ENCODE measurements around the gene C1orf74.

C1orf74 gene

DNA sequence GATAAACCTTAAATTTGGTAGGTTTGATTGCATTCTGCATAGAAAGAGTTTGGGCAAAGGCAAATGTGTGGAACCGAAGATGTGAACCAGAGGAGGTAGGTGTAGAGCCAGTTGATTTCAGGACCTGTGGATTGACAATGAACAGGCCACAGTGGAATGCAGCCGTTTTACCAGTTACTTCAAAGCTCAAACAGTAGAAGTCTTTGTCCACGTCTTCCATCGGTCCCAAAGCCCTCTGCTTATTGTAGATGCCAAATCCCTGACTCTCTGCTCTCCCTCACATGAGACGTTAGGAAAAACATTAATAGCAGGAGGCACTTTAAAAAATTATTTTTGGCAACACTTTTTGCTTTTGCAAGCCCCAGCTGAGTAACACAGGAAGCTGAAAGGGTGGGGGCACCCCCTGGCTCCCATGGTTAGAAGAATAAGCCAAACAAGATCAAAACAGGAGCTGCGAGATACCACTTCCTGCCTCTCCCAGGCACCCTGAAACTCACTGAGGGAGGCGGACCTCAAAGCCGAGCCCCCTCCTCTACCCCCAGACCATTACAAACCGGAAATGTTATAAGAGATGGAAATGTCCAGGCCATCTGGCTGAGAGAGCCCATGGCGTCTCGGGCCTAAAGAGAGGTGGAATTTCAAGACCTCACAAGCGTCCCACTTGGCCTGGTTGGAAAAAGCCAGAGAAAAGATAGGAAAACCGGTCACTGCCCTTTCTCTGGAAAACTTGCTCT, 15.0 kb downstream of the C1orf74 start:
- DNase-seq, result no peak

DNA sequence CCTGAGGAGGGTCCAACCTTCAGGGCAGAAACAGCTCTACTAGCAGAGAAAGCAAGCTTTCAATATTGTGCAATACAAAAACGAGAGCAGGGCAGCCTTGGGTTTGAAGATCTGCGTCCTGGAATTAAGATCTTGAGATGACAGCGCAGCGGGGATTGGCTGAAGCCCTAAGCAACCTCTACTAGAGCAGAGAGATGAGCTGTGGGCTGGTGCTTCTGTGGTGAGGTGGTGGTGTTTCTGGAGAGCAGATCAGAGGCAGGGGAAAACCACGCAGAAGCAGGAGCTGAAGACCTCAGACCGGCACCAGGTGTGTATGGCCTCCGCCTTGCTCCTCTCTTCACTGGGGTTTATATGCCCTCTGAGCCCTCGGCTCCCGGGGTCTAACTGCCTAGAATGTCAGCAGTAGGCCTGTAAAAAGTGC, 16.0 kb downstream of the C1orf74 start:
- no peak for DNase-seq

DNA sequence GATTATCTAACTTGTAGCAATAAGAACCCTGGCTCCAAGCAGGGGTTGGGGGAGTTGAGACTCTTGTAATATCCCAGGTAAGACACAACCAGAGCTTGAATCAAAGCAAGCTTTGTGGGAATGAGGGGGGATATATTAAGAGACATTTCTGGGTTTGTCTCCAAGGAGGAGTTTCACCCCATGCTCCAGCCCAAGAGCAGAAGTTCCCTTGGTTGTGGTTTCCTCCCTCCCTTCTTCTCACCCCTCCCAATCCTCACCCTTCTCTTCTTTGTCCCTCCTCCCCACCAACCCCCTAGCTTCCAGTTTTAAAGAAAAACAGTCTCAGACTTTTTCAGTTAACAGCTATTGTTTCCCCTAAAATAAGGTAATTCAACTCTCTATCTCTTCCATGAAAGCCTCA, 16.7 kb downstream of the C1orf74 start:
- DNase-seq, result no peak

DNA sequence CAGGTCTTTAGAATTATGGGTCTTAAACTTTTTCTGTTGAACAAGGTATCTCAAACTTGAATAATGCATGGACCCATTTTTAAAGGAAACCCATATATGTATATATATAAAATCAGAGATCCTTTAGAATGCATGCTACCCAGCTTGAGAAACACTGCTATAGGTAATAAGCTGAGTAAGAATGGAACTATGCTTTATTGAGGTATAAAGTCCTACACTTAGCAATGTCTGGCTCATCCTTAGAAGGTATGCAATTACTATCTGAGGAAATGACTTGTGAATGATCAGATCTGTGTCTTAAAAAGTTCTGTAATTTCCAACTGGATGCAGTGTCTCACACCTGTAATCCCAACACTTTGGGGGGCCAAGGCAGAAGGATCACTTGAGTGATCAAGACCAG, 17.3 kb downstream of the C1orf74 start:
- no peak for DNase-seq

DNA sequence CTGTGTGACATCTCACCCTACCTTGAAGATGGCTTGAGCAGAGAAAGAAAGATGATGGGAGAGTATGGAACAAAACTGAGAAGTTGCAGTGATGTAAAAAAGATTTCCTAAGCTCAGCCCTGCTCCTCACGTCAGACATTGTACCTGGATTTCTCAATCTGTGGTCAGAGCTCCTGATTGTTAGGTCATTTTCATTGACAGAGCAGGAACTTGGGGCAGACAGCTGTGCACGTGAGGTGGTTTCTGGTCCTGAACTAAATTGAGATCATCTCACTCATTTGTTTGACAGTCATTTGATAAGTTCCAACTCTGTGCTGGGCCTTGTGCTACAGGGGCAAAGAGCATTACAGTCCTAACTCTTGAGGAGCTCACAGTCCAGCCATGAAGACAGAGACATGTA, 18.3 kb downstream of the C1orf74 start:
- no peak for DNase-seq

DNA sequence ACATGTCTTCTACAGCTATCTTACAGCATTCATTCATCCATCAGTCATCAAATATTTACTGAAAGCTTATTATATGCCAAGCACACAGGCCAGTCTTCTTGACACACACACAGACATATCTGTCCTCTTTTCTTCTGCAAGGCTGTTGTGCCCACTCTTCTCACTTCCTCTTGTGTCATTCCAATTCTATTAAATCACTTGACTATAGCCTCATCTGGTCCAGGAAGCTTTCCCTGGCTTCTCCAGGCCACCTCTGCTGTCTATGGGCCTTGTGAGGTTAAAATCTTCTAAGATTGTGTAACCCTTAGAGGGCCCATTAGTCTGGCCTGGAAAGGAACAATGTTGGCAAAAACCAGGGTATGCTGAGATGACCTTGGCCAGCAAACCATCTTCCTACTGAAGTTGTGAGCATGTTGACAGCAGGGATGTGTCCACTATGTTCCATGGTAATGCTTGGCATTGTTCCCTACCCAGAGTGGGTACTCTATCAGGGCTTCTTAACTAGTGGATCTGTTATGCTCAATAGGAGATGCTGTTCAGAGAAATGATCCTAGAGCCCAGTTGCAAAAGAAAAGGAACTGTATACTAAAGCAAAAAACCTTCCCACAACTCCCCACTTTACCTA, 23.2 kb downstream of the C1orf74 start:
- DNase-seq, result no peak

DNA sequence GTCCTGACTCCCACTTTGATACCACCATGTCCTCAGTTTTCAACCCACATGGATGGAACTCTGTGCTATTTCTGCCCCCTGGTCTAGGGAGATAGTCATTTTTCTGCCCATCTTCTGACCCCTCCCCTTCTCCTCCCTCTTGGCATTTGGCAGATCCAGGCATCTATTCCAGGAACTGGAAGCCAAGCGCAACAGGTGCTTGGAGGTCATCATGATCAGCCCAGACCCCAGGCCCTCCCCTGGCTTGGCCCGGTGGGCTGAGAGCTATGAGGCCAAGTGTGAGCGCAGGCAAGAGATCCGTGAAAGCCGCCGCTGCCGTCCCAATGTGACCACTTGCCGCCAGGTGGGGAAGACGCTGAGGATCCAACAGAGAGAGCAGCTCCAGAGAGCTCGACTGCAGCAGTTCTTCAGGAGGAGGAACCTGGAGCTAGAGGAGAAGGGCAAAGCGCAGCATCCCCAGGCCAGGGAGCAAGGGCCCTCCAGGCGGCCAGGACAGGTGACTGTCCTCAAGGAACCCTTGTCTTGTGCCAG, 24.5 kb downstream of the C1orf74 start:
- DNase-seq, result no peak

DNA sequence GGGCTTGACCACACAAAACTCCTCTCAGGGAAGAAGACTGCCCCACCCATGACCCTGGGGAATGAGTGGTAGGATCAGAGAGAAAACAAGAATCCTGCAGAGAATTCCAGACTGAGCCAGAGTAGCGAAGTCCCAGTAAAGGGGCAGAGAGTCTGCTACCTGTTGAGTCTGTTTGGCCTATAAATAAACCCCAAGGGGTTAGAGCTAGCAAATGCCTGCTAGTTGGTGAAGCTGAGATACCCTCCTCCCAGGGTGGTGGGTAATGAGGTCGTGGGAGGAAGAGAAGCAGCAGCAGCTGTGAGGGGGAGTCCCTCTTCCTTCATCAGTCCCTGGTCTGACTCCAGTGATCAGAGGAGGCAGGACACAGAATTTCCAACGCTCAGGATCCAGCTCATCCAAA, 26.0 kb downstream of the C1orf74 start:
- DNase-seq, result no peak

DNA sequence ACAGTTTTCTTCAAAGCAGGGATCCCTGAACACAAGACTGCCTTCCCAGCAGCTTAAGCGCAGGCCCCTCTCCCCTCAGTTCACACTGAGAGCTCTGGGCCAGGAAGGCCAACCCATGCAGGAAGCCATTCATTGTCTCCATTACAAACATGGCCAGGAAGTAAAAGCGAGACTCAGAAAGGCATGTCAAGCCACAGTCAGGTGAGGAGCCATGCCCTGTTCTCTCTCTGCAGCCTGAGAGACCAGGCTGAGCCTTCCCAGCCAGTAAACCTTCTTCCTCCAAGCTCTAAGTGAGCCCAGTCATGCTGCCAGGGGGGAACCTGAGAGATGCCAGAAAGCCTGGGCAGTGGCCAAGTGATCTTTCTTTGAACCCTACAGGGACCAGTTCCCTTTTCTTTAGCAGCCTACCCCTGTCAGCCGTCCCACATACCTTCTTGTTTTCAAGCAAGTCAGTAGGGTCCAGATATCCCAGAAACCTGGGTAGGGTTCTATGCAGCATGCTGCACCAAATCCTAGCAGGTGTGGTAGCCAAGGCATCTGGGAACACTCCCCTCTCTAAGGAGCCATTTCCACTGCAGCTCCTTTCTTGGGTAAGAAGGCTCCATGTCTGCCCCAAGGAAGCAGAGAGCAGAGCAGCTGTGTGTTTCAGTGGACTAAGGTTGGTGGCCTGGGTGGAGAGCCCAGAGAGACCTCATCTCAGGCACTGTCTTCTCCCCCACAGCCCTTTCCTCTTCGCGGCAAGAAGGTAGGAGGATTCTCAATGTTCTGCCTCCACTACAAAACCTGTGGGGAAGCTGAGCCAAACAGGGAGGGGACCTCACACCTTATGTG, 27.5 kb downstream of the C1orf74 start:
- DNase-seq, result no peak

DNA sequence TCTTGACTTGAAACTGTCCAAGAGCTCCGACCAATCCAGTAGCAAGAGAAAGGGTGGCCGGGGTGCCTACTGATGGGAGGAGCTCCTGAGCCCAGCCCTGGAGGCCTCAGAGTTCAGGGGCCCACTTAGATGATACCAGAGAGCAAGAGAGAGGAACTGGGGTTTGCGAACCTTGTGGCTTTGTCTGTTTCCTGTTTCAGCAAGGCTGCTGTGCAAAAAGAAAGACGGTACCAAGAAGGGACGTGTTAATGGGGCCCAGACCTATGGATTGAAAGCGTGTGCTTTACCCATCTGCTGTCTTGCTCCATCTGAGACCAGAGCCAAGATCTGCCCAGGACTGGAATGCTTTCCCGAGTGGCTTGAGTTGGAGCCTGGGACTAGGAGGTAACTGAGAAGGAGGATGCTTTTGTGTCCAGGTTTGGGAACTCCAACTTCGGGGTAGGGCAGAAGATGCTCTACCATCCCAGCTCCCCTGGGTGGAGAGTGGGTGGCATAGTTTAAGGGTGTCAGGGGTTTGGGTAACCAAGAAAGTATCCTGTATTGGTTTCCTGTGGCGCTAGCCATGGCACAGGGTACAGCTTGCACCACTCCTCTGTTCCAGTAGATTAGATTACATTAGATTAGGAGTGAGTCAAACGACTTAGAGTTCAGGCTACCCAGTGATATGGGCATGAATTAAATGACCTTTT, 28.3 kb downstream of the C1orf74 start, which contains the start of gene TRAF3IP3:
TSS of gene TRAF3IP3 (plus strand) at position 128 of the 689 bp plus-strand sequence. CDS start 3,987 bp downstream, outside the sequence.
- DNase-seq, result no peak

DNA sequence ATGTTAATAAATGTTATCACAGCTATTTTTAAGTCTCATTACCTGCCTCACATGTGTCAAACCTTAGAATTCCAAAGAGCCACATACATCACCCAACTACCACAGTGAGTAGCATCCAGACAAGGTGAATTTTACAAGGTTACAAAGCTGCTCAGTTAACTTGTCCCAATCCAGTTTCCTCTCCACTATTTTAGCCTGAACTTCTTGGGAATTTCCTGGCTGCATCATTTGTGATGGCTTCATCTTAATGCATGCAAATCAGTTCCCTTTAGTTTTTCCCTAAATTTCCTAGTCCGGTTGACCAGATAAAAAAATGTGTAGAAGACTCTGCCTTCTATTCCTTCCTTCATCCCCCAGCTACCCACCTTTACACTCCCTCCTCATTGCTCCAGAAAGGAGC, 29.1 kb downstream of the C1orf74 start:
- DNase-seq, result no peak

DNA sequence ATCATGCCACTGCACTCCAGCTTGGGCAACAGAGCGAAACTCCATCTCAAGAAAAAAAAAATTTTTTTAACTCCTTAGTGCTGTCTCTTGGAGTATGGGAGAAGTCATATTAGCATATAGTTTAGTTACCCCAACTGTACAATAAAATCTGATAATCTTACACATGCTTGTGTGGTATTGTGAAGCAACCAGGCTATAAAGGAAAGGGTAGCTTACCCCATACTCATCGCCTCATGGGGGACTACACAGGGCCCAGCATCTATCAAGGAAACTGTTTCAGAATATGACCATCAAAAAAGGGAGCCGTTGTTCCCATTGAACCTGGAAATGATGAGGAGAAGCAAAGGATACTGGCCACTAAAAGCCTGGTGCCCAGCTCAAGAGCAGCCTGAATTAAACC, 31.5 kb downstream of the C1orf74 start:
- no peak for DNase-seq

DNA sequence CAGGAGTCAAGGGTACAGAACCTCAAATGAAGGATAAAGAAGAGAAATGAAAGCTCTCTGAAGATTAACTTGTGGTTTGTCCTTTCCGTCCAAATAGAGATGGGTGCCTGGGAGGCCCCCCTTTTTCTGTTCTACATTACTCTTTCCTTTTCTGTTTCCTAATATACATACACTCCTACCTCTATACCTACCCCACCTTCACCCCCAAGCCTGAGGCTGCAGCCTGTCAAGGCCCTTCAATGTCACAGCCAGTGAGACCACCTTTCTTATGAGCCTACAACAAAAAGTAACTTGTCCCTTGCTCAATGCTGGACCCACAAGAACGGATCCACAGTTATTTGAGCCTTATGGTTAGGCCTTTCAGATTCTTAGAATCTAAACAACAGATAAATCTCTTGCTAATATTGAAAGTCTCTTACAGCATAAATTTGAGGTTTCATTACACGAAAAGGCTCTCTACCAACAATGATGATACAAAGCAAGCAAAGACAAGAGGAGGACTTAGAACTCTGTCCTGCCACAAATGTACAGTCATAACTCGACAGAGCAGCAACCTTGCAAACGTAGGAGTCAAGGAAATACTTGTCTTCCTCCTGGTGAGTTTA, 32.6 kb downstream of the C1orf74 start:
- DNase-seq, result no peak

DNA sequence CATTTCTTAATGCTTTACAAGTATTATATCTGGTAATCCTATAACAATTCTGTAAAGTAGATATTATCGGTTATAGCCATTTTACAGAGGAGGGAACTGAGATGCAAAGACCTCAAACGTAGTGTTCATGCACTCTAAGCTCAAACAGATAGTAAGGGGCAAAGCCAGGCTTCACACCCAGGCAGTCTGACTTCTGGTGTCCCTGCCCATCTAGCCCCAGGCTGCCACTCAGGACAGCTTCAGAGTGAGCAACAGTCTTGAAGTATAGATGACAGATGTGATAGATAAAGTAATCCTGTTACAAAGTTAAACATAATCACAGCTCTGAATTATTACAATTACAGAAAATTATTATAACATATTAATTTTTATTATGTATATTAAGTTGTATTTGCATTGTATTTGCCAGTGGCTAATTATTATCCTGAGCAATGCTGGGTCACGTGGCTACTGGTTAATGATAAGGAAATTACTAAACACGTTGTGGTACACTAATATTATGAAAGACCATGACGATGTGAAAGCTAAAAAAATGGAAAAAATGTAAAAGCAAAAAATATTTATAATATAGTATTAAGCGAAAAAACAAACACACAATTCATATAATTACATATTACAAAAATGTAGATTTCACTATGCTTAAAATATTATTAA, 34.6 kb downstream of the C1orf74 start:
- no peak for DNase-seq

DNA sequence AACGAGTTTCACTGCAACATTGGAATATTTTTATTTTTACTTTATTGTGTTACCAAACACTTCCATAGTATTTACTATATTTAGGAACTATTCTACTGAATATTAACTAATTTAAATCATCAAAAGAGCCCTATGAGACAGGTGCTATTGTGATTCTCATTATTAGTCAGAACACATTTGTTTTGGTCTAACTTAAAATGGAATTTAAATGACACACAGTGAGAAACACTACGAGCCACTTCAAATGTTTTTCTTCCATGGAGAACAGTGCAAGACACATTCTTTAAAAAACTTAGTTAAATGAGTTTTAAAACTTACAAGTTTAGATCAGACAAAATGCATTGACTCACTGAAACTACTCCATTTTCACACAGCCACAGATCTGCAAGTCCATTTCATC, 35.2 kb downstream of the C1orf74 start:
- no peak for DNase-seq

DNA sequence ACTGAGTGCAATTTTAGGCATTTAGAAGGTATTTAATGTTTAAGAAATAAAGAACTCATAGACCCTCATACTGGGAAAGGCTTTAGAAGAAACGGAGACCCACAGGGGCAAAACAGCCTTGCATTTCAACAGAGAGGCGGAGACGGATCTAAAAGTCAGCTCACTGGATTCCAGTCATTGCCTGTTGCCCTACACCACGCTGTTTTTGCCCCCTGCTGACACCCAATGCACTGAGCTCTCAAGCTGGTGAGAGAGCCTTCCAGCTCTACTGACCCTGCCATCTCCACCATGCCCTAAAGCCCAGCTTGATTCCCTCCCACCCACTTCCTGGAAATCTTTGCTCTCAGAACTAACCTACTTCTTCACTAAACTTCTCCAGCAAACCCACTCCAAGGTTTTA, 35.7 kb downstream of the C1orf74 start:
- no peak for DNase-seq

DNA sequence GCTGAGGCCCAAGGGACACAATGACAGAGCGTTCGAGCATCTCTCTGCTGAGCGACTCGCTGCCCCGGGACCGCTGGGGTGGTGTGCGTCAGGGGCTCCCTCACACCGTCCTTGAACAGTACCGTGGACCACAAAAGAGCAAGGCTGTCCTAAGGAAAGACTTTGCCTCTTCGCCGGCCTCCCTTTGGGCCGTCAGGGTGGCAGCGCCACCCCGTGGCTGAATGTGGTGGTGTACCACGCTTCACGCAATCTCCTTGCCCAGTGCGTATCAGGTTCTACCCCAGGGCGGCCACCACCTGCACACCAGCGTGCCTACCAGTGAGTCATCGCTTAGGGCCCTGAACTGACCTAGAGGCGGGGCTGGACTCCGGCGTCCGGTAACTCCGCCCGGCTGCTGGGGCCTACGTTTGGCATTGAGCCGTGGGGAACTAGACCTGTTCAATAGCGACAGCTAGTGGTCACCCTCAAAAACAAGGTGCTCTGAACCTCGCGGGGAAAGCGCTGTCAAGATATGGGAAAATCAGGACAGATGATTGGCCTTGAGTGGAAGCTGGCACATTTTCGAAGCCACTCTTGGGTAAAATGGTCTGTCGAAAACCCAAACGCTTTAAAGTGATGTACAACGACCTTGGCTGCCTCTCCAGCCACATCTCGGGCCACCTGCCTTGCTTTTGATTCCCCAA, 36.6 kb downstream of the C1orf74 start:
- no peak for DNase-seq

DNA sequence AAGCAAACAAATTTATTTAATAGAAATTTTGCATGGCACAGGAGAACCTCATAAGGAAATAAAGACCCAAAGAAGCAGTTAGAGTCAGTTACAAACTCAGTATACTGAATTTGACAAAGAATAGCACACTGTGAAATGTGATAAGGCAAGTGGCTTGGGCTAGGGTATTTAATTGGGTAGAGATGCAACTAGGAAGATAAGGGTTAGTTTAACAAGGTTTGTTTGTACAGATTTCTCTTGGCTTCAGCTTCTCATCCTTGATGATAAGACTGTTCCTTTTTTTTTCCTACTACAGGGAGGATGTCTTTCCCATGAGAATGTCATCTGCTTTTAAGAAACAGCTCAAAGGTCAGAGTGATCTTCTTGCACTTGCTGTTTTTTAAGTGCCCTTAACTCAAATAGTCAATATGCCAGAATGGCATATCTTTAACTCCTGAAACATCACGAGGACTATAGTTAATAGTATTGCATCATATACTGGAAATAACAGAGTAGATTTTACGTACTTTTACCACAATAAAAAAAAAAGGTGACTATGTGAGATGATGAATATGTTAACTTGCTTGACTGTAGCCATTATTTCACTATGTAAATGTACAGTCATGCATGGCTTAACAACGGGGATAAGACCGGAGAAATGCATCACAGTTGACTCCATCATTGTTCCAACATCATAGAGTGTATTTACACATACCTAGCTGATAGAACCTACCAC, 37.8 kb downstream of the C1orf74 start:
- DNase-seq, result peak; percentile 32

DNA sequence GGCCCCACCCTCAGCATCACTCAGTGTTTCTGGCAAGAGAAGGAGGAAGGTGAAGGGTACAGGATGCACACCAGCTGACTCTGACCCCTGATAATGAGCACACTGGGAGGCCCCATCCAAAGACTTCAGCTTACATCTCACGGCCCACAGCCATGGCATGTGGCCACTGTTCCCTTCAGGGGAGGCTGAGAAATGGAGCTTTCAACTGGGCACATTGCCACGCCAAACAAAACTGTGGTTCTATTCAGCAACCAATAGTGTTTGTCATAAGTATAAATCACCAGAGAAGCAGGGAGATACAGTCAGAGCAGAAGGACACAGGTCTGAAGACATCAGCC, 41.2 kb downstream of the C1orf74 start:
- no peak for DNase-seq

DNA sequence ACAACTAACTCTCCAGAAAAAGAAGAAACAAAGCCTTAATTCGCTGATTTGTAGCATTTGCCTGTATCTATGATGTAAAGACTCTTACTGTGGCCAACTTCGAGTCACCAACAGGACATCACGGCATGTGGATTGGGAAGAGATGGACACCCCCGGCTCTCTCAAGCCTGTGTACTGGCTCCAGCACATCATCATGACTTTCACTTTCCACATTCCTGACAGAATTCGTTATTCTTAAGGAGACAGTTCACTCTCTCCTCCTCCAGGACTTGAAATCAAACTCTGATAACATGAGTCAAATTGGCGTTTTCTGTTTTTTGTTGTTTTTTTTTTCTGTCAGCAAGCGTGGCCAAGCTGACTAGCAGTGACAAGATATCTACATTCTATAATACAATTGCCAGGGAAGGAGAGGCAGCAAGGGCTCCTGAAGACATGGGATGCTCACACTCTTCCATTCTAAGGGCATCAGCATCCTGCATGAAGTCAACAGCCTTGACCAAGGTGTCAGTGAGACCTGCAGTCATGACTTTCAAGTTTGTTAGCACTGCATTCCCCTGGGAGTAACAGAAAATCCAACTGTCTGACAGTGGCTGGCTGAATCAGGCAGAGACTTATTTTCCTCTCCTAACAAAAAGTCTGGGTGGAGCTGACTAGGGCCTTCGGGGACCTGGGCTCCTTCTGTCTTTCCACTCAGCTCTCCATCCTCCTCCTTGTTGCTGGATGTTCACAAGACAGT, 41.8 kb downstream of the C1orf74 start:
- DNase-seq, result peak; percentile 10

Measured in NCI-H2171 treated with DMSO at 0.1 percent for 48 hours (cell line).